DND-41 (cell line): ENCODE data around the gene MIPOL1.
A peak's percentile ranks its signal among the peaks of the same experiment; 100 is the strongest.

ENCODE experiments used
- ATAC-seq: fragments of 200-7000 bp; cut with Tn5 transposase; 3 replicates; pipeline ENCODE4 v1.9.1; 2021; ENCODE audit warnings: low read depth; ENCODE audit not compliant: insufficient read depth
- DNase-seq: peaks from one replicate; pipeline ENCODE4 v3.0.0-alpha.2; 2020
- H2AFZ ChIP-seq: 2 replicates; pipeline ENCODE4 v1.6.0; 2012; ENCODE audit warnings: low read depth, low read length
- H3K27ac ChIP-seq: 2 replicates; pipeline ENCODE4 v1.5.1; 2012; ENCODE audit warnings: low read length, inconsistent platforms
- H3K27me3 ChIP-seq: fragments of 200-600 bp; sonication (generic); 2 replicates; pipeline ENCODE4 v1.6.0; 2012; ENCODE audit warnings: low read length, mild to moderate bottlenecking, inconsistent platforms; ENCODE audit not compliant: insufficient read depth, poor library complexity
- H3K36me3 ChIP-seq: 2 replicates; pipeline ENCODE4 v1.5.1; 2012; ENCODE audit warnings: low read length, inconsistent platforms; ENCODE audit not compliant: insufficient read depth
- H3K4me1 ChIP-seq: 2 replicates; pipeline ENCODE4 v1.5.1; 2012; ENCODE audit warnings: mild to moderate bottlenecking, low read length; ENCODE audit not compliant: insufficient read depth
- H3K4me2 ChIP-seq: 2 replicates; pipeline ENCODE4 v1.6.0; 2012; ENCODE audit warnings: mild to moderate bottlenecking, moderate library complexity, low read length, inconsistent platforms; ENCODE audit not compliant: insufficient read depth
- H3K4me3 ChIP-seq, 2 experiments: fragments of 200-600 bp in 1 of 2; shearing (Covaris generic) in 1 of 2; 2 replicates each; pipeline ENCODE4 v1.5.1; 2012 to 2016; ENCODE audit warnings: inconsistent platforms in 2 of 2, low read length in 2 of 2, mild to moderate bottlenecking in 2 of 2, low read depth in 1 of 2, moderate library complexity in 1 of 2
- H3K79me2 ChIP-seq: 2 replicates; pipeline ENCODE4 v1.6.0; 2012; ENCODE audit warnings: low read length, inconsistent platforms; ENCODE audit not compliant: insufficient read depth
- H3K9ac ChIP-seq: 2 replicates; pipeline ENCODE4 v1.6.0; 2012; ENCODE audit warnings: low read depth, mild to moderate bottlenecking, inconsistent platforms, low read length, moderate library complexity
- H3K9me3 ChIP-seq: 2 replicates; pipeline ENCODE4 v1.5.1; 2012; ENCODE audit warnings: low read length, moderate library complexity, mild to moderate bottlenecking, inconsistent platforms; ENCODE audit not compliant: insufficient read depth, severe bottlenecking
- H4K20me1 ChIP-seq: 2 replicates; pipeline ENCODE4 v1.6.0; 2012; ENCODE audit warnings: low read length; ENCODE audit not compliant: insufficient read depth
- EZH2 ChIP-seq: IDR thresholded peaks from 3 replicates; pipeline ENCODE4 v1.6.1; 2012; ENCODE audit warnings: borderline replicate concordance, low read depth, mild to moderate bottlenecking, moderate library complexity, low read length, inconsistent platforms; ENCODE audit not compliant: severe bottlenecking
- TF ChIP-seq, protein P1 (sequence below): IDR thresholded peaks from 2 replicates; pipeline ENCODE4 v1.5.1; 2012; ENCODE audit warnings: borderline replicate concordance, low read length, moderate library complexity, mild to moderate bottlenecking; ENCODE audit not compliant: poor library complexity, severe bottlenecking; ENCODE audit errors: extremely low read depth

Gene MIPOL1

DNA sequence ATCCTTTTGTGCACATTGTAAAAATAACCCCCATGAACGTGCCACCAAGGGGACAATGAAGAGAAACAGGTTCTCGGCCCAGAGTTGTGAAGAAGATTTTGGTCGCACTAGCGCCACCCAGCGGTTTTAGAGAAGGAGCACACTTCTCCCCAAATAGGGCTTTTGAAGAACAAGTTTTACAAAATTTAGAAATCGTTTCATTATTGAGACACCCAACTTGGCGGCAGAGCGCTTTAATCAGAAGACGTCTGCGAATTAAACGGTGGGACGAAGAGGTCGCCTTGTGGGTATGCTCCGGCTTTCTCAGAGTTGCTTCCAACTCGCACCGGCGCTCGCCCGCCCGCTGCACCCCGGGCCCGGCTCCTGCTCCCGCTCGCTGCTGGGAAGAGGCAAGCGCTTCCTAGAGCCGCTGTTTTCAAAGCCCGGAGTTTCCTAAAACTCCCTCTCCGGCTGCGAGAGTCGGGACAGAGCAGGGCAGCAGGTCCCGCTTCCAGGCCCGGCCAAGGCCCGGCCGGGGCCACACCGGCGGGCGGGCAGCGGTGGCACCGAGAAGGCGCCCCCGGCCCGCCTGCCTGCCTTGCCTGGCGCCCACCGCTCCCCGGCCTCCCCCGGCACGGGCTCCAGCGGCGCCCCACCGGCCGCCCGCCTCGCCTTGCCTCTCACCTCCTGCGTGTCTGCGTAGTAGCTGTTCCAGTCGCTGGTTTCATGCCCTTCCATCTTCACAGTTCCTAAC is 396.7 kb downstream of the MIPOL1 start:
- no peaks in the 10 kb centered on the region for H4K20me1 ChIP-seq
- H3K4me1 ChIP-seq: no peaks in the 10 kb centered on the region
- ATAC-seq (no peak), DNase-seq (no peak)
- no peak overlapping the region for H3K9ac ChIP-seq
- H3K36me3 ChIP-seq: no peaks in the 10 kb centered on the region
- no peaks in the 10 kb centered on the region for H3K79me2 ChIP-seq
- H3K9me3 ChIP-seq: no peaks in the 10 kb centered on the region
- no peak overlapping the region for H2AFZ ChIP-seq
- no peak overlapping the region for H3K4me3 ChIP-seq
- TF ChIP-seq EZH2: no peak
- TF ChIP-seq, protein P1, sequence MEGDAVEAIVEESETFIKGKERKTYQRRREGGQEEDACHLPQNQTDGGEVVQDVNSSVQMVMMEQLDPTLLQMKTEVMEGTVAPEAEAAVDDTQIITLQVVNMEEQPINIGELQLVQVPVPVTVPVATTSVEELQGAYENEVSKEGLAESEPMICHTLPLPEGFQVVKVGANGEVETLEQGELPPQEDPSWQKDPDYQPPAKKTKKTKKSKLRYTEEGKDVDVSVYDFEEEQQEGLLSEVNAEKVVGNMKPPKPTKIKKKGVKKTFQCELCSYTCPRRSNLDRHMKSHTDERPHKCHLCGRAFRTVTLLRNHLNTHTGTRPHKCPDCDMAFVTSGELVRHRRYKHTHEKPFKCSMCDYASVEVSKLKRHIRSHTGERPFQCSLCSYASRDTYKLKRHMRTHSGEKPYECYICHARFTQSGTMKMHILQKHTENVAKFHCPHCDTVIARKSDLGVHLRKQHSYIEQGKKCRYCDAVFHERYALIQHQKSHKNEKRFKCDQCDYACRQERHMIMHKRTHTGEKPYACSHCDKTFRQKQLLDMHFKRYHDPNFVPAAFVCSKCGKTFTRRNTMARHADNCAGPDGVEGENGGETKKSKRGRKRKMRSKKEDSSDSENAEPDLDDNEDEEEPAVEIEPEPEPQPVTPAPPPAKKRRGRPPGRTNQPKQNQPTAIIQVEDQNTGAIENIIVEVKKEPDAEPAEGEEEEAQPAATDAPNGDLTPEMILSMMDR: peak; percentile 24
- H3K27me3 ChIP-seq: no peaks in the 10 kb centered on the region
- H3K4me2 ChIP-seq: no peak overlapping the region
- no peak overlapping the region for H3K27ac ChIP-seq

DNA sequence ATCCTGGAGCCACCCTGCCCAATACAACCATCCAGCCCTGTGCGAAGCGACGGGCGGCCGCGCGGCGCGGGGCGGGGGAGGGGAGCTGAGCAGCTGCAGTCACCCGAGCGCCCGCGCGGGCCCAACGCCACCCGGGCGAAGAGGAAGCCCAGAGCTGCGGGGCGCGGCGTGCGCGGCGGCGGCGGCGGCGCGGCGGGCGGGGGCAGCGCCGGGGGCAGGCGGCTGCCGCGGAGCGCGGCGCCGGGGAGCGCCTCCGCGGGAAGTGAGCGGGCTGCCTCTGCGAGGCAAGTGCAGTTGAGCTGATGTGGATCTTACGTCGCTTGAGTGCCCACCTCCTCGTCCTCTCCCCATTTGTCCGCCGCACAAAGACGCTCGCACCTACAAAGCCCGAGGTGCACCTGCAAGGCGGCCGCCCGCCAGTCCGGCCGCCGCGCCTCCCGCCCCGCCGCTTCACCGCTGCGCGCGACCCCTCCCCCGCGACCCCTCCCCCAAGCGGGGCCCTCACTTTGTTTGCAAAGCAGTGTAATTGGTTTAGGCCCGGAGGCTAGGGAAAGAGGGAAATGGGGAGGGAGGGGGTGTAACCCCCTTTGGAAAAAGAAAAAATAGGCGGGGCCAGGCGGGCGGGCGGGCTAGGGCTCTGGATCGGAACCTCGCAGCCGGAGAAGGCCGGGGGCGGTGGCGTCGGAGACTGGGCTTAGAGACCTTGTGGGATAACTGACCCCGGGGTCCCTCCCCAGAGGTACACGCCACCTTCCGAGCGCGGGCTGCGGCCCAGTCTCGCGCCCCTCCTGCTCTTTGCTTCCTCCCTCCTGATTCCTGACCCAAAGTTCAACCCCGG is 397.5 kb downstream of the MIPOL1 start, which contains the start of the genes FOXA1 and TTC6:
Gene FOXA1 (minus strand): TSS at position 279 of the 838 bp plus-strand sequence. CDS start 277 bp downstream, at position 2.
Gene TTC6 (plus strand): TSS at position 659 of the 838 bp plus-strand sequence. CDS start 26,436 bp downstream, outside the sequence.
- H3K27ac ChIP-seq: no peak within 1 kb of the TSS
- H3K9ac ChIP-seq: no peak within 1 kb of the TSS
- no peaks in the 10 kb centered on the region for H4K20me1 ChIP-seq
- no peak for DNase-seq
- no peaks in the 10 kb centered on the region for H3K36me3 ChIP-seq
- H2AFZ ChIP-seq: no peak within 1 kb of the TSS
- TF ChIP-seq EZH2: no peak
- no peak within 1 kb of the TSS for H3K4me2 ChIP-seq
- no peak within 1 kb of the TSS for H3K4me3 ChIP-seq
- H3K79me2 ChIP-seq: no peaks in the 10 kb centered on the region
- ATAC-seq: no peak
- no peaks in the 10 kb centered on the region for H3K27me3 ChIP-seq
- H3K4me1 ChIP-seq: no peaks in the 10 kb centered on the region
- H3K9me3 ChIP-seq: no peaks in the 10 kb centered on the region

DNA sequence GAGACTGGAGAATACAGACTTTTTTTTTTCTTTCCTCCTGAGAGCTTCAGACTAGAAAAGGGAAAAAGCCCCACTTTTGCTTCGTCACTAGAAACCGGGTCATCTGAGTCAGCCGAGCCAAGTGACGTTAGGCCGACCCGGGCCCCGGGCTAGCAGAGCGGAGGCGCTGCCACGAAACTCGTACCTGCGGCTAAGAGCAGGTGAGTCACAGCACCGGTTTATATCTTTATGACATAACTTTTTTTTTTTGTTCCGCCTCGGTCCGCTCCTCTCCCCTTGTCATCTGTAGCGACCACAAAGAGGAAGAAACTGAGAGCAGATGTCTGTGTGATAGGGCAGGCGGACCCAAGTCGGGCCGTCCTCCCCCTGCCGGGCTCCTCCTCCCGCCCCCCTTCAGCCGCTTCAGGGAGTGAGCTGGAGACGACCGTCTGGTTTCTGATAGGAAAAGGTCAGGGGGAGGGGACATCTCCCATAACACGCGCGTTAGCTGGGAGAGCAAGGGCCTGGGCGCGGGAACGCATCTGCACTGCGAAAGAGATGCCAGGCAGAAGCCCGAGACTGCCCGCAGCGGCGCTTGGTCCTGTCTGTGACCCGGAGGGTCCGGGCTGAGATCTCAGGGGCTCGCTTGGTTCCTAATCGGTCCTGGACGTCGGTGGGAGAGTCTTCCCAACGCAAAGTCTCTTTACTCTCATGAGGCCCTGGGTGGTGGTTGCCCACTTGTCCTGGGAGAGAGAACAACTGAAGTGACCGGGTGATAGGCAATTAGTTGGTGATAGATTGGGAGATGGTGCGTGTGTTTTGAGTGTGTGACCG is 398.3 kb downstream of the MIPOL1 start:
- TF ChIP-seq EZH2: no peak
- TF ChIP-seq, protein P1: no peak
- Histone ChIP-seq H3K79me2 (no peaks in the 10 kb centered on the region), H3K9ac (no peak overlapping the region), H3K36me3 (no peaks in the 10 kb centered on the region), H3K27ac (no peak overlapping the region), H3K4me3 (no peak overlapping the region), H3K4me1 (no peaks in the 10 kb centered on the region), H3K9me3 (no peaks in the 10 kb centered on the region), H3K27me3 (no peaks in the 10 kb centered on the region), H2AFZ (no peak overlapping the region), H4K20me1 (no peaks in the 10 kb centered on the region), H3K4me2 (no peak overlapping the region)
- no peak for ATAC-seq
- no peak for DNase-seq
